ENCODE measurements around the gene TEX53. TPM values are rescaled to one million over a fixed set of nuclear protein-coding genes. Genes with fewer than 3 reads are reported as not detected.

Gene TEX53
- total RNA-seq, 1 donor from 2014 or later: not detected

DNA sequence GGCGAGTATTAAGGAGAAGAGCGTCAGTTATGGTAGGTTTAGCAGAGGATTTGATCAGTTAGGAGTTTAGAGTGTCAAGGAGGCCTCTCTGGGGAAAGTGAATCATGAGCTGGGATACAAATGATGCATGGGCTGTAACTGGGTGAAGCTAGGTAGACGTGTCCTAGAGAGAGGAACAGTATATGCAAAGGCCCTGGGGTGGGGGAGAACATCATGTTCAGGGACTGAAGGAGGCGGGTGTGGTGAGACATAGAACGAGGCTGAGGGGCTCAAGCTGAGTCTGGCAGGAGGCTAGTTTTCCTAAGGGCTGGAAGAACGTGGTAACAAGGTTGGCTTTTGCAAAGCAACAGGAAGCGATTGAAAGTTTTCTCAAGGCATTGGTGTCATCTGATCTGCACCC, 36.0 kb downstream of the TEX53 start:
- Mint-ChIP-seq H3K9me3 (ENCODE audit: low read depth) (no peaks in the 10 kb centered on the region), H3K36me3 (ENCODE audit: insufficient read depth) (peaks cover 4% of the 10 kb centered on the region)

DNA sequence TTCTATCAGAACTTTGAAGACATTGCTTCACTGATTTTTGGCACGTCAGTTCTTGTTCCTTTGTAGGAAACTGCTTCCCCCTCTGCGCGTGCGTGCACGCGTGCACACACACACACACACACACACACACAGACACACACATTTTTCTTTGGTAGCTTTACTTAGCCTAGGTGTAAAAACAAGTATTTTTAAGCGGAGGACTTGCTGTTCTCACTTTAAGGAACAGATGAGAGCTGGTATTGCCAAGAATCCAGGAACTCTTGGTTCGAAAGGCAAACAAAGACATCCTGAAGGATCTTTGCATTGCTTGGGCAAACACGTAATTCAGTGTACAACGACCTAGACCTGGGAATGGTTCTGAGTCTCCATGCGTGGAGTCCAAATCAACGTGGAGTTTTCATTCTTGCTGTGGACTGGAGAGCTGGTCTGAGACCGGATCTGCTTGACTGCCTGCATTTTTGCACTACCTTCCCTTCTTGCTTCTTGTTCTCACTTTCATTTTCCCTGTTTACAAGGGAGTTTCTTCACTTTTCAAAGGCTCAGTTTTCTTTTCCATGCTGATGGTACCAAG, 38.3 kb downstream of the TEX53 start:
- H3K4me3 Mint-ChIP-seq (ENCODE audit: low read depth): no peak overlapping the region
- no peaks in the 10 kb centered on the region for H3K4me1 Mint-ChIP-seq (ENCODE audit: low read depth)
- no peaks in the 10 kb centered on the region for H3K9me3 Mint-ChIP-seq (ENCODE audit: low read depth)

More for the DNA sequence above, 36.0 kb downstream of the TEX53 start:
- no peak for DNase-seq (ENCODE audit: low spot score, unreplicated experiment)
- H3K27me3 Mint-ChIP-seq: no peaks in the 10 kb centered on the region
- no peak overlapping the region for H3K4me3 Mint-ChIP-seq (ENCODE audit: low read depth)
- H3K27ac Mint-ChIP-seq: no peak overlapping the region
- H3K4me1 Mint-ChIP-seq (ENCODE audit: low read depth): no peaks in the 10 kb centered on the region
- TF ChIP-seq, protein P1, sequence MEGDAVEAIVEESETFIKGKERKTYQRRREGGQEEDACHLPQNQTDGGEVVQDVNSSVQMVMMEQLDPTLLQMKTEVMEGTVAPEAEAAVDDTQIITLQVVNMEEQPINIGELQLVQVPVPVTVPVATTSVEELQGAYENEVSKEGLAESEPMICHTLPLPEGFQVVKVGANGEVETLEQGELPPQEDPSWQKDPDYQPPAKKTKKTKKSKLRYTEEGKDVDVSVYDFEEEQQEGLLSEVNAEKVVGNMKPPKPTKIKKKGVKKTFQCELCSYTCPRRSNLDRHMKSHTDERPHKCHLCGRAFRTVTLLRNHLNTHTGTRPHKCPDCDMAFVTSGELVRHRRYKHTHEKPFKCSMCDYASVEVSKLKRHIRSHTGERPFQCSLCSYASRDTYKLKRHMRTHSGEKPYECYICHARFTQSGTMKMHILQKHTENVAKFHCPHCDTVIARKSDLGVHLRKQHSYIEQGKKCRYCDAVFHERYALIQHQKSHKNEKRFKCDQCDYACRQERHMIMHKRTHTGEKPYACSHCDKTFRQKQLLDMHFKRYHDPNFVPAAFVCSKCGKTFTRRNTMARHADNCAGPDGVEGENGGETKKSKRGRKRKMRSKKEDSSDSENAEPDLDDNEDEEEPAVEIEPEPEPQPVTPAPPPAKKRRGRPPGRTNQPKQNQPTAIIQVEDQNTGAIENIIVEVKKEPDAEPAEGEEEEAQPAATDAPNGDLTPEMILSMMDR (IDR thresholded peaks at IDR 0.05; ENCODE audit: unreplicated experiment): no peak

DNA sequence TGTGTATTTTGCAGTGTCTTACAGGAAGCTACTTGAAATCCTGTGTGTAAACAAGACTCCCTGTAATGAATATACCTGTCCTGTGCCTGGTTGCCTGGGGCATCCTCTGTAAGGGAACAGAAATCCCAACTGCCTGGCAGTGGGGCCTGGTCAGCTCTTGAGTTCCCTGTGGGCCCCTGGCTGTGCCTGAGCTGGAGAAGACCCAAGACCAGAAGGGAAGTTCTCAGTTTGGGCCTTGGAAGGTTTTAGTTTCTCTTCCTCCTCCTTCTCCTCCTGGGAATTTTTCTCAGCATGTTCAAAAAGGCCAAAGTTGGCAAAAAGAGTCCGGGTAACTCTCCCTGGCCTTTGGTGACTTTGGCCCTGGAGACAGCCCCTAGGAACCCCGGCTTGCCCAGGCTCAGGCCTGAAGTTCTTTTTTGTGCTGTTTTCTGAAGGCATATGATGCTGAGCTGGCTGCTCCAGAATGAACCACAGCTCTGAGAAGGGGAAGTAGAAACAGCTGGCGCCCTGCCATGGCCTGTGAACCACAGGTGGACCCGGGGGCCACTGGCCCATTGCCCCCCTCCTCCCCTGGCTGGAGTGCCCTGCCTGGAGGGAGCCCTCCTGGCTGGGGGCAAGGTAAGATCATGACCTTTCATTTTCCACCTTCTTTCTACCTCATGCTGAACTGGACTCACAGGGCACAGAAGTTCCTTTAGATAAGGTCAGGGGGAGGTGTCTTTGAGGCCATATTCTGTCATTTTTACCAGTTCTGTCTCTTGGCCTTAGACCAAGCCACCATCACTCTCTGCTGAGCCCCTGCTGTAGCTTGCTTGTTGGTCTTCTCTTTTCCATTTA, 40.7 kb downstream of the TEX53 start:
- Mint-ChIP-seq H3K27me3 (peaks cover 4% of the 10 kb centered on the region), H3K27ac (no peak overlapping the region), H3K4me1 (ENCODE audit: low read depth) (peaks cover 6% of the 10 kb centered on the region), H3K36me3 (ENCODE audit: insufficient read depth) (peaks cover 4% of the 10 kb centered on the region), H3K9me3 (ENCODE audit: low read depth) (no peaks in the 10 kb centered on the region), H3K4me3 (ENCODE audit: low read depth) (no peak overlapping the region)
- TF ChIP-seq, protein P1 (IDR thresholded peaks at IDR 0.05; ENCODE audit: unreplicated experiment): no peak
- no peak for DNase-seq (ENCODE audit: low spot score, unreplicated experiment)

More for the DNA sequence above, 38.3 kb downstream of the TEX53 start:
- Mint-ChIP-seq H3K27me3 (no peaks in the 10 kb centered on the region), H3K36me3 (ENCODE audit: insufficient read depth) (peaks cover 6% of the 10 kb centered on the region), H3K27ac (peak overlapping the region; percentile 41)
- DNase-seq (ENCODE audit: low spot score, unreplicated experiment): no peak
- TF ChIP-seq, protein P1 (IDR thresholded peaks at IDR 0.05; ENCODE audit: unreplicated experiment): no peak

DNA sequence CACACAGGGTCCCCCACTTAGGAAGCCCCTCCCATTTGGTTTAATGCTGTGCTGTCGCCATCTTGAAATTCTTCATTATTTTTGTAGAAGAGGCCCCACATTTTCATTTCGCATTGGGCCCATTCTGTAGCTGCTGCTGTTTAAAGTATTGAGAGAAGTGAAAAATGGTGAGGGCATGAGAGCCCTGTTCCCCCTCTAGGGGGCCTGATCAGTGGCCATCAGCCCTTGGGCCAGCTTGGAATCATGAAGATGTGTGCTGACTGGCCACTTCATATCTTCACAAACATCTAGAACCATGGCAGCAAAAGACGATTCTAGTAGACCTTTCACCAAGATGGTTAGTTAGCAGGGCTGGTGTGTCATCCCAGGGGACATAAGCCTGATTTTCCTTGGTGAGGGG, 43.2 kb downstream of the TEX53 start:
- TF ChIP-seq, protein P1 (IDR thresholded peaks at IDR 0.05; ENCODE audit: unreplicated experiment): peak; percentile 15
- H3K27ac Mint-ChIP-seq: no peak overlapping the region
- H3K4me1 Mint-ChIP-seq (ENCODE audit: low read depth): peaks cover 7% of the 10 kb centered on the region
- no peaks in the 10 kb centered on the region for H3K9me3 Mint-ChIP-seq (ENCODE audit: low read depth)
- no peak for DNase-seq (ENCODE audit: low spot score, unreplicated experiment)
- no peak overlapping the region for H3K4me3 Mint-ChIP-seq (ENCODE audit: low read depth)
- H3K36me3 Mint-ChIP-seq (ENCODE audit: insufficient read depth): peaks cover 2% of the 10 kb centered on the region
- peaks cover 4% of the 10 kb centered on the region for H3K27me3 Mint-ChIP-seq

DNA sequence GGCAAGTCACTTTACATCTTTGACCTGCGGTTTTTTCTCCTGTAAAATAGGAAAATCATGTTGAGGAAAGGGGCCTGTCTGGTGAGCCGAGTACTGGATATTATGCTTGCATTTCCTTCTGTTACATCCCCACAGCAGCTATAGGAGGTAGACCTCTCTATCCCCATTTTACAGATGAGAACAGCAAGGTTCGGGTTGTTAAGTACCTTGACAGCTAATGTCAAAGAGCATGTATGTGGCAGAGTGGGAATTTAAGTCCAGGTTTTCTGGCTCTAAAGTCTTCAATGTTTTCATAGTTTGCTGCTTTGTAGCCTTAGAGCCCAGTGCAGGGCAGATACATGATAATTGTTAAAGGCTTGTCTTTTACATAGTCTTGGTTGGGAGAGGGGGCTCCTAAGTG, 43.7 kb downstream of the TEX53 start:
- H3K4me3 Mint-ChIP-seq (ENCODE audit: low read depth): no peak overlapping the region

More for the DNA sequence above, 43.7 kb downstream of the TEX53 start:
- Mint-ChIP-seq H3K27ac (no peak overlapping the region), H3K36me3 (ENCODE audit: insufficient read depth) (peaks cover 2% of the 10 kb centered on the region), H3K4me1 (ENCODE audit: low read depth) (peaks cover 7% of the 10 kb centered on the region), H3K9me3 (ENCODE audit: low read depth) (no peaks in the 10 kb centered on the region), H3K27me3 (peaks cover 4% of the 10 kb centered on the region)
- TF ChIP-seq, protein P1 (IDR thresholded peaks at IDR 0.05; ENCODE audit: unreplicated experiment): no peak
- DNase-seq (ENCODE audit: low spot score, unreplicated experiment): no peak

All from progenitor cell of endocrine pancreas (in vitro differentiated cells).